Caco-2 (cell line): ENCODE results near the gene MKX. TPM values are rescaled to one million over a fixed set of nuclear protein-coding genes. Genes with fewer than 3 reads are reported as not detected.

Experiments used
- BruUV-seq: library from RNA; stranded (reverse); fragments of 400-500 nt; replicated peaks from 2 replicates; lab custom pipeline; 2021; lab: Mats Ljungman, UMichigan
- CTCF ChIA-PET: fragments of 300-600 bp; sonication (Branson Sonifier 250); formaldehyde crosslinking; loops from one replicate; lab custom pipeline; 2022; ENCODE audit warnings: antibody characterized with exemption; lab: Charles Lee
- POLR2A ChIA-PET: fragments of 300-600 bp; sonication (Branson Sonifier 250); formaldehyde crosslinking; loops from one replicate; lab custom pipeline; 2022; ENCODE audit warnings: antibody characterized with exemption; lab: Charles Lee
- DNase-seq, 2 experiments: peaks; one replicate each; pipeline versions ENCODE4 v3.0.0 to v3.0.0-alpha.2; 2020 to 2022
- H3K27me3 ChIP-seq: replicated peaks from 2 replicates; pipeline ENCODE4 v1.6.0; 2011; ENCODE audit warnings: low read length; ENCODE audit not compliant: control insufficient read depth, insufficient read depth
- H3K36me3 ChIP-seq: 2 replicates; pipeline ENCODE4 v1.5.1; 2011; ENCODE audit warnings: low read length; ENCODE audit not compliant: control insufficient read depth, insufficient read depth
- H3K4me1 ChIP-seq: fragments of 250-450 bp; sonication (Bioruptor Pico); 2 replicates; pipeline ENCODE4 v1.5.1; 2020; ENCODE audit warnings: mild to moderate bottlenecking
- H3K4me3 ChIP-seq: 2 replicates; pipeline ENCODE4 v1.5.1; 2011; ENCODE audit warnings: low read depth, mild to moderate bottlenecking, control low read depth, low read length
- H3K9me3 ChIP-seq: fragments of 250-450 bp; sonication (Bioruptor Pico); 2 replicates; pipeline ENCODE4 v1.5.1; 2020; ENCODE audit warnings: mild to moderate bottlenecking, moderate library complexity
- H3K27ac Mint-ChIP-seq: one replicate; pipeline ENCODE4 v1.8.0; 2022; ENCODE audit warnings: mixed read lengths; ENCODE audit not compliant: unreplicated experiment
- H3K27me3 Mint-ChIP-seq: one replicate; pipeline ENCODE4 v1.8.0; 2022; ENCODE audit warnings: mixed read lengths; ENCODE audit not compliant: insufficient read depth, unreplicated experiment
- H3K36me3 Mint-ChIP-seq: one replicate; pipeline ENCODE4 v1.8.0; 2022; ENCODE audit warnings: mild to moderate bottlenecking, mixed read lengths; ENCODE audit not compliant: insufficient read depth, unreplicated experiment
- H3K4me1 Mint-ChIP-seq: one replicate; pipeline ENCODE4 v1.8.0; 2022; ENCODE audit warnings: low read depth, mixed read lengths; ENCODE audit not compliant: unreplicated experiment
- H3K4me3 Mint-ChIP-seq: one replicate; pipeline ENCODE4 v1.8.0; 2022; ENCODE audit warnings: mild to moderate bottlenecking, moderate library complexity, mixed read lengths; ENCODE audit not compliant: unreplicated experiment
- H3K9me3 Mint-ChIP-seq: one replicate; pipeline ENCODE4 v1.8.0; 2022; ENCODE audit warnings: mixed read lengths; ENCODE audit not compliant: unreplicated experiment
- CTCF ChIP-seq, 2 experiments: fragments of 200-600 bp in 1 of 2; IDR thresholded peaks; 1 replicate in 1 of 2; 2 replicates in 1 of 2; pipeline versions ENCODE4 v1.5.1 to v1.8.0; 2011 to 2022; ENCODE audit warnings: antibody characterized with exemption in 1 of 2, control low read depth in 1 of 2, inconsistent platforms in 1 of 2, low read depth in 1 of 2, low read length in 1 of 2, mild to moderate bottlenecking in 1 of 2, moderate library complexity in 1 of 2; ENCODE audit not compliant: insufficient read depth in 1 of 2, severe bottlenecking in 1 of 2, unreplicated experiment in 1 of 2
- intact Hi-C: fragments of 100-400 bp; cut with micrococcal nuclease; formaldehyde crosslinking; loops from one replicate; pipeline ENCODE4 v1.10.0; 2022; ENCODE audit not compliant: unreplicated experiment
- total RNA-seq: library from RNA; stranded (reverse); gene quantifications from 2 replicates; pipeline ENCODE4 v1.2.3, GENCODE V29; 2022

The MKX gene
- total RNA-seq, 1 experiment from 2014 or later: 0.64 TPM

GRCh38 chr10:27646604-27647175 is 98.9 kb downstream of the MKX start:
- Histone ChIP-seq H3K4me3 (no peak overlapping the region), H3K27me3 (no peaks in the 10 kb centered on the region; the same call in 1 of the 2 replicates), H3K36me3 (no peaks in the 10 kb centered on the region), H3K9me3 (peaks cover 11% of the 10 kb centered on the region), H3K4me1 (no peaks in the 10 kb centered on the region)
- no TSS peak for BruUV-seq
- CTCF ChIA-PET: no interaction called here
- peaks cover 13% of the 10 kb centered on the region for H3K27me3 Mint-ChIP-seq
- peaks cover 9% of the 10 kb centered on the region for H3K9me3 Mint-ChIP-seq
- POLR2A ChIA-PET: no interaction called here
- intact Hi-C loops: no loop called here
- no peaks in the 10 kb centered on the region for H3K36me3 Mint-ChIP-seq
- peaks cover 6% of the 10 kb centered on the region for H3K4me1 Mint-ChIP-seq
- no peak overlapping the region for H3K27ac Mint-ChIP-seq
- no peak overlapping the region for H3K4me3 Mint-ChIP-seq
- TF ChIP-seq CTCF (IDR thresholded peaks at IDR 0.05; ENCODE audit: insufficient read depth in 1 of 2, low read depth in 1 of 2, low read length in 1 of 2, severe bottlenecking in 1 of 2, unreplicated experiment in 1 of 2): no peak
- DNase-seq: no peak

- Histone ChIP-seq H3K4me1 (no peaks in the 10 kb centered on the region), H3K4me3 (no peak overlapping the region), H3K9me3 (peaks cover 16% of the 10 kb centered on the region), H3K27me3 (no peaks in the 10 kb centered on the region; the same call in 1 of the 2 replicates), H3K36me3 (no peaks in the 10 kb centered on the region)
- Mint-ChIP-seq H3K4me1 (peaks cover 6% of the 10 kb centered on the region), H3K9me3 (peaks cover 9% of the 10 kb centered on the region), H3K27ac (no peak overlapping the region), H3K27me3 (peaks cover 13% of the 10 kb centered on the region), H3K4me3 (no peak overlapping the region), H3K36me3 (no peaks in the 10 kb centered on the region)
- intact Hi-C loops: no loop called here
- TF ChIP-seq CTCF (IDR thresholded peaks at IDR 0.05; ENCODE audit: insufficient read depth in 1 of 2, low read depth in 1 of 2, low read length in 1 of 2, severe bottlenecking in 1 of 2, unreplicated experiment in 1 of 2): no peak
- POLR2A ChIA-PET: no interaction called here
- DNase-seq: no peak
- CTCF ChIA-PET: no interaction called here
- no TSS peak for BruUV-seq
Measured at GRCh38 chr10:27646194-27646593, 99.4 kb downstream of the MKX start.

- Mint-ChIP-seq H3K4me3 (no peak overlapping the region), H3K9me3 (peaks cover 9% of the 10 kb centered on the region), H3K27me3 (peaks cover 9% of the 10 kb centered on the region), H3K4me1 (peaks cover 6% of the 10 kb centered on the region), H3K36me3 (no peaks in the 10 kb centered on the region), H3K27ac (no peak overlapping the region)
- Histone ChIP-seq H3K27me3 (no peaks in the 10 kb centered on the region; the same call in 1 of the 2 replicates), H3K4me1 (no peaks in the 10 kb centered on the region), H3K4me3 (no peak overlapping the region), H3K36me3 (no peaks in the 10 kb centered on the region), H3K9me3 (peaks cover 18% of the 10 kb centered on the region)
- intact Hi-C loops: no loop called here
- DNase-seq: no peak
- POLR2A ChIA-PET: no interaction called here
- no TSS peak for BruUV-seq
- TF ChIP-seq CTCF (IDR thresholded peaks at IDR 0.05; ENCODE audit: insufficient read depth in 1 of 2, low read depth in 1 of 2, low read length in 1 of 2, severe bottlenecking in 1 of 2, unreplicated experiment in 1 of 2): no peak
- CTCF ChIA-PET: no interaction called here
Measured at GRCh38 chr10:27644307-27644939, 101.2 kb downstream of the MKX start.
